ENCODE results near the gene OR8D1.

OR8D1 gene

DNA sequence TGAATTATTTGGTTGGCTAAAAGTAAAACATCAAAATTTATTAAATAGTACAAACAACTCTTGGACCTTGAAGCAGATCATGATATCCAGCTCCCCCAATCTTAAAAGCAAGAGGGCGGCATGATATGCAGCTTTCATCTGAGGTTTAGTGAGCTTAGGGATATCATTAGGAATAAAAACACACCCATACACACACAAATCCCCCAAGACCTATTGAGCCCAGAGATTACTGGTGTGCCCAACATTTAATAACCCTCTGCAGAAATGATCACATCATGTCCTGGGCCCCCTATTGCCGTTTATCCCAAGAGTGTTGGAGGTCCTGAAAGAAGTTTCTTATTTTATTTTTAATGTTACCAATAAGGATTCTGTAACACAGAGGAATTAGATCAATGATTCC is at the start of gene OR8D1:
OR8D1 (minus strand) TSS at position 101 of the 400 bp plus-strand sequence. CDS start 3,183 bp downstream, outside the sequence.
- no peak for DNase-seq

- DNase-seq = no peak
These were observed 45.8 kb upstream of the OR8D1 start for GRCh38 chr11:124359566-124359965.

GRCh38 chr11:124346311-124346955 is 32.7 kb upstream of the OR8D1 start:
- DNase-seq = no peak

GRCh38 chr11:124344346-124344745 is 30.6 kb upstream of the OR8D1 start:
- DNase-seq = no peak

DNA sequence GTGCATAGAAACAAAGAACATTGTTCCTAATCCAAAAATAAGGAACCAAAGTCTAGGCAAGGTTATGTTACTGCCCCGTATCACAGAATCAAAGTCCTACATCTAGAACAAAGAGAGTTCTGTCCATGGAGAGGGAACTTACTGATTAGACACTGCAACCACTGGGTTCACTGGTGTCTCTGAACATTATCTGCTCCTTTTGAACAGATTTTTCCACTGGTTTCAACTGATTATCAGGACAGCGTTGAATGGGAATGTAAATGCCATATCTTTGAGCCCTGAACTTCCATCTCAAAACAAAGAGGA is 26.3 kb upstream of the OR8D1 start:
- DNase-seq = no peak

DNA sequence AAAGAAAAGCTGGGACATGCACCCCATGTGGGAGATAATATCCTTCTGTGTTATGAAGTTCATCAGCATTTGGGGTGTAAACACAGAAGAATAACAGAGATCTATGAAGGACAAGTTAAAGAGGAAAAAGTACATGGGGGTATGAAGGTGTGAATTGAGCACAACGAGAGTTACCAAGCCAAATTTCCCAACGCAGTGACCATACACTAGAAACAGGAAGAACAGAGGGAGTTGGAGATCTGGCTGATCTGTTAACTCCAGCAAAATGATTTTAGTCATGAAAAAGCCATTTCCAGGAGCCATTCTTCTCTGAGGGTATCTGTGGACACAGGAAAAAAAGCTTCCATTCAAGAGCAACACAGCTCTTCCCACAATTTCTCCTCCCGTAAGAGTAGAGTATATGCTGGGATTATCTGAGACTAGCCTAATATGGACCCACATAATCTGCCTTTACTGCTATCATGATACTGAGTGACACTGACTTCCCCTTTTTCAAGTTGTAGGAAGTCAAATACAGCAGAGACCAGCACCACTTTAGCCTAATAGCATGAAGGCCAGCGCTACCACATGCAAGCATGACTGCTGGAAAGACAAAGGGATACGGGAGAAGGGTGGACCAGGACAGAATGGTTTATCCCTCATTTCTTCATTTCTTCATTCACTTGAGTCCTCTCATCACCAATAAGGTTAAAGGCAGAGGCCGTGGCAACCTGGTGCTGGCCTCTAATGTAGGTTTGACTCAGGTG is 25.8 kb upstream of the OR8D1 start:
- DNase-seq = no peak

DNA sequence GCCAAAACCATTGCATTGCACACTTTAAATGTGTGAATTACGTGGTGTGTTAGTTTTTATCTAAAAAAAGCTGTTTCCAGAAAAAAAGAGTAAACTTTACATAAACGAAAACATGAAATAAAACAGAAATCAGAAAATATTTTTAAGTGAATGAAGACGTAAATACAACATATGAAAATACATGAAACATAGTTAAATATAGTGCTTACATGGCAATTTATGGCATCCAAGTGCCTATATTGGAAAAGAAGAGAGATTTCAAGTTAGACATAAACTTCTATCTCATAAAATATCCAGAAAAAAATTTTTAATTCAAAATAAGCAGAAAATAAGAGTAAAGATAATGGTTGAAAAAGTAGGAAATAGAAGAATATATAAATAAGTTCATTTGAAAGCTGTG is 18.1 kb upstream of the OR8D1 start:
- no peak for DNase-seq

- DNase-seq = peak; percentile 2
These were observed 16.2 kb upstream of the OR8D1 start for GRCh38 chr11:124329787-124330478.

DNA sequence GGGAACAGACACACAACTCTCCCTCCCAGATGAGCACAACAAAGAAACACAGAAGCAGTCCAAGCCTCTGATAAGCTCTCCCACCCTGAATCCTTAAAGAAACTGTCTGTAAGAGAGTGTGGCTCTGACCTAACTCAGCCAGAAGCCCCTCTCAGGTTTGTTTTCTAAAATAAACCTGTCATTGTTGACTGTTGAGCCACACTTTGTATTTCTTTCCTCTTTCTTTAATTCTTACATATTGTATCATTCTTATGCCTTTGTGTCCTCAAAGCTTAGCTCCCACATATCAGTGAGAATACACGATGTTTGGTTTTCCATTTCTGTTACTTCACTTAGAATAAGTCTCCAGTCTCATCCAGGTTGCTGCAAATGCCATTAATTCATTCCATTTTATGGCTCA is 14.0 kb upstream of the OR8D1 start:
- DNase-seq = no peak

DNA sequence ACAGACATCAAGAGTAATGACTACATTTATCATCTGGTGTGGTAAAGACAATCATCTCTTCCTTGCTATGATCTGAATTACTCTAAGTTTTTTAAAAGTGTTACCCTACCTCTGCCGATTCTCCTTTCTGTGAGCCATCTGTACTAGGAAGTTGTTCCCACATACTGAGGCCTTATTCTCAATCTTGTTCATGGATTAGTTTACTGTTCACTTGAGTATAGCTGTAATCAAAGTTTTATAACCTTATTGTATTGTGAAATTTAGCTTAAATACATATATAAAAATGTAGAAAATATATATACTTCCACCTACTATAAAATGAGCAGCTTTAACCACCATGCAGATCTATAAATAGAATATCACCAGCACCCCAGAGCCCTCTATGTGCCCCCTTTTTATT is 8.6 kb upstream of the OR8D1 start:
- DNase-seq = no peak

DNA sequence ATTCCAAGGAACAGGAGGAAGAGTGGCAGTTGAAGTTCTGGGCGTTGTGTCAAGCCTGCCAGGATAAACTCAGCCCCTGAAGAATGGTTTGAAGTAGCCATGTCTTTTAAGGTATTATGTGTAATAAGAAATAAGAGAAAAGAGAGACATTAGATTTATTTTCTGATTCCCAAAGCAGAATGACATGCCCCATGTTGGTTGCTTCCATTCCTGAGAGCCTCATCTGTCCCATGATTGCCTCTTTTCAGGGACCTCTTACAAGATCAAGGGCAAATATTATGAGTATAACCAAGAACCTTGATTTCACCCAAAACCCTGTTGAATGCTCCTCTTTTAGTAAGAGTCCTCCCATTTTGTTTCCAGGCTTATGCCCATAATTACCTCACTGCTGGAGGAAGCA is 6.3 kb upstream of the OR8D1 start, which contains the start of gene OR8D2:
OR8D2 (minus strand) TSS at position 101 of the 400 bp plus-strand sequence; CDS start at position 101, 0 bp downstream.
- no peak for DNase-seq

DNA sequence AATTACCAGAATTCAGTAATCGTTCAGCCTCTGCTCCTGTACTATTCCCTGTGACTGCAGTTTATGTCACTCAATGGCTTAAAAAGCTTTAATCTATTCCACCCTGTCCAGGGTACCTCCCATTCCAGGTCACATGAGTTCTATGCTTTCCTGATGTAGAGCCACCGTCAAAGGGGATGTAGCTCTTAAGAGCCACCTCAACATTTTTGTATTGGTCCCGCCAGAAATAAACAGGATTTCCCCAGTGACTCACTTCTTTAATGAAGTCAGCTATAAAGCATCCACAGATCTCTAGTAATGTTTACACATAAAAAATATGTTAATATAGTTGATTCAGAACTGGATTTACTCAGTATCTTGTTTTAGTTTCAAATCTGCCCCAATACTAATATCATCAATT is 1.3 kb upstream of the OR8D1 start:
- DNase-seq = peak; percentile 27

- DNase-seq = no peak
These were observed 618 bp downstream of the OR8D1 start for GRCh38 chr11:124313131-124313530.

GRCh38 chr11:124311670-124312069 is 2.1 kb downstream of the OR8D1 start:
- no peak for DNase-seq

DNA sequence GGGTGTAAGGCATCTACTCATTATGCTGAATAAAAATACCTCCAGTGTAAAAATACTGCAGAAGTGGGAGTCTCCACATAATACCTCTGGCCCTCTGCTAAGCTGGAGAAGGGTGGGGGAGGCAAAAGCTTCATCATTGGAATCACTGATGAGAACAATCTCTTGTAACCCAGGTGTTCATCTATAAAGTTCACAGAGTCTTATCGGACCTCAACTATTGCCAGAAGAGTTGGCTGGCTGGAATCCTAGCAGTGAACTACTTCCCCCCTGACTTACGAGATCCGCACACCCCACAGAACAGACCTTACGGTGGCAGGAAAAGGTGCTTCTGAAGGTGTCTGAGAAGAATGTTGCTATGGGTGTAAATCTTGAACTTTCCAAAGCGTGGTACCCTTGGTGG is 2.5 kb downstream of the OR8D1 start:
- DNase-seq = no peak

DNA sequence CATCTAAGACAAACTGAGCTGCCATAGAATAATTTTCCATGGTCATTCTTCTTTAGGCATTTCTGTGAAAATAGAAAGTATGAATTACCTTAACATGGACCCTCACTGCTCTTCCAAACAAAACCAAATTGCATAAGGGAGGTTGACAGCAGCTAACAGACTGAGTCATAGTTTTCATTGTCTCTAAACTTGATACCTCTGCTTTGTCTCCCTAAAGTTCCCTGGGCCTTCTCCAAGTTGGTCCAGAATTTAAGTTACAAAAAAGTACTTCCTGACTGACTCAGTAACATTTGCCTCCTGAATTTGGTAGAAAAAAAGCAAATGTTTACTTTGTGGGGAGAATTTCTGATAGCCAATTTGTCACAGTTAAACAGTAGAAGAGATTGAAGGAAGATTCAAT is 3.0 kb downstream of the OR8D1 start:
- peak; percentile 2 for DNase-seq

GRCh38 chr11:124307093-124307492 is 6.7 kb downstream of the OR8D1 start:
- DNase-seq = no peak

DNA sequence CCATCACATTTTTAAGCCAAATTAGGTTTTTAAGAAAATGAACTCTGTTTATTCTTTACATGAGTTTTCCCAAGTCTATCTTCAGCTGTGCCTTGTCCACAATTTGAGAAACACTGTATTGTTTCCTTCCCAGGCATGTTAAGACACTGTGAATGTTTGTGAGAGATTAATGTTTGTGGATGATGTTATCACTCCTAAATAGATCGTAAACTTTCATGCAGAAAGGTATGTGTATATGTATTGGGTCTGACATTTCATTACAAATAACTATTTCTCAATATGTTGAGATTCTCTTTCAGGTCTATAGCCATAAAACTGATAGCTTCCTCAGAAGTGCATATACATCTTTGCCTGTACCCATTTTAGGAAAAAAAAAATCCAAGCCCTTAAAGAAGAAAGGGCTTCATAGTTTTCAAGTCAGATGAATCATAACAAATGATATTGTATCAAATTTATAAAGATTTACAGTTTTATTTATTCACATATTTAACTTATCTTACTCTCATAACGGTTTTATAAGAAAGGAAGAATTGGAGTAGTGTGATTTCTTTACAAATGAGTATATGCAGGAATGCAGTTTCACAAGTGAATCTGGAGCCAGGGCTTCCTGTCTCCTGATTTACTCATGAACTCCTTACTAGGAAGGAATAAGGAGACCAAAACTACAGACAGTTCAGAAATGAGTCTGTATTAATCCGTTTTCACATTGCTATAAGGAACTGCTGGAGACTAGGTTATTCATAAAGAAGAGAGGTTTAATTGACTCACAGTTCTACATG is 11.2 kb downstream of the OR8D1 start:
- DNase-seq = peak; percentile 5

- DNase-seq = peak; percentile 67
These were observed 12.2 kb downstream of the OR8D1 start for GRCh38 chr11:124301548-124301947.

DNA sequence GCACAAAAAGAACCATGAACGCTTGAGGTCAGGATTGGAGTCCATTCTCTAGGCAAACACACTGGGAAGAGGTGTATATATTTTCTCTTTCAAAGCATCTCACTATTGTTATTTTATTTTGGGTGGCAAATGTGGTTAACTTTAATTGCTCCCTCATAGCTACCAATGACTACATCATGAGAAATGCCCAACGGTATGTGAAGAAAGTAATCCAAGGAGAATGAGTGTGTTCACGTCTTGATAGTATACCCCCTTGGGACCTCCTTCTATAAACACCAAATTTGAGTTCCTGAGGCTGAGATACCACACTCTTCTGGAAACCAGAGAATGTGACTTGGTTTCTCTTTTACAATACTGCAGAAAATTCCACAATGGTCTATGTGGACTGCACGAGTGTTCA is 15.8 kb downstream of the OR8D1 start:
- DNase-seq = peak; percentile 74

DNA sequence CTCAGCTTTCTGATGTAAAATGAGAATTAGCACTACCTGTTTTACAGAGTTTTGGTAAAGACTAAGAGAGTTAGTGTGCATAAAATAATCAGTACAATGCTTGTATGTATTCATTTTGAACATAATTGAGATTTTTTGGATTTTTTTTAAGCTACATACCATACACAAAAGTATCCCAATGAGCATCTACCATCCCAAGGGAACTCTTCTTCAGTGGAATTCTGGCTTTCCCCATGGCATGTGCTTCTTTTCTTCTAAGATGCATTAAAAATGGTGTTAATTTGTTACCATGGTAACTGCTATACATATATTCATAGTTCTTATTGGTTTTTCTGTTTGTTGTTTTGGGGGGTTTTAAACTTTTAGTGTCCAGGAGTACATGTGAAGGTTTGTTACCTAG is 17.7 kb downstream of the OR8D1 start:
- peak; percentile 3 for DNase-seq

GRCh38 chr11:124294687-124295086 is 19.1 kb downstream of the OR8D1 start:
- no peak for DNase-seq

DNA sequence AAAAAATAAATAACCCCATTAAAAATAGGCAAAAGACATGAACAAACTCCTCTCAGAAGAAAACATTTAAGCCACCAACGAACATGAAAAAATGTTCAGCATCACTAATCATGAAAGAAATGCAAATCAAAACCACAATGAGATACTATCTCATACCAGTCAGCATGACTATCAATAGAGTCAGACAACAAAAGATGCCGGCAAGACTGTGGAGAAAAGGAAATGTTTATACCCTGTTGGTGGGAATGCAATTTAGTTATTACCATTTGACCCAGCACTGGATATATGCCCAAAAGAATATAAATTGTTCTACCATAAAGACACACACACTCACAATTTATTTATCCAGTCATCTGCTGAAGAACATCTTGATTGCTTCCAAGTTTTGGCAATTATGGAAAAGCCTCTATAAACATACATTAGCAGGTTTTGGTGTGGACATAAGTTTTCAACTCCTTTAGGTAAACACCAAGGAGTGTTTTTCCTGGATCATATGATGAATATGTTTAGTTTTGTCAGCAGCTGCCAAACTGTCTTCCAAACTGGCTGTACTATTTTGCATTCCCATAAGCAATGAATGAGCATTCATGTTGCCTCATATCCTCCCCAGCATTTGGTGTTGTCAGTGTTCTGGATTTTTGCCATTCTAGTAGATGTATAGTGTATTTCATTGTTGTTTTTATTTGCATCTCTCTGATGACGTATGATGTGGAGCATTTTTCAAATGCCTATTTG is 28.0 kb downstream of the OR8D1 start:
- peak; percentile 89 for DNase-seq

All from fibroblast of skin of right quadriceps (primary cell).